MG63 (cell line): ENCODE data around the gene NRSN1. TPM values are rescaled to one million over a fixed set of nuclear protein-coding genes. Genes with fewer than 3 reads are reported as not detected.

Experiments
- DNase-seq: peaks from one replicate; pipeline ENCODE4 v3.0.0-alpha.2; 2020
- H3K27me3 ChIP-seq: fragments of 250-450 bp; sonication (Bioruptor Pico); 2 replicates; pipeline ENCODE4 v1.5.1; 2020; ENCODE audit warnings: mild to moderate bottlenecking, moderate library complexity
- H3K36me3 ChIP-seq: fragments of 250-450 bp; sonication (Bioruptor Pico); 2 replicates; pipeline ENCODE4 v1.5.1; 2020; ENCODE audit warnings: mild to moderate bottlenecking, moderate library complexity
- H3K4me3 ChIP-seq: fragments of 250-450 bp; sonication (Bioruptor Pico); 2 replicates; pipeline ENCODE4 v1.5.1; 2020; ENCODE audit warnings: mild to moderate bottlenecking, moderate library complexity
- H3K9me3 ChIP-seq: fragments of 250-450 bp; sonication (Bioruptor Pico); 2 replicates; pipeline ENCODE4 v1.5.1; 2020; ENCODE audit warnings: mild to moderate bottlenecking, moderate library complexity
- total RNA-seq: library from RNA; depleted of rRNA; stranded (reverse); fragments of >200 nt; shearing (Covaris generic); gene quantifications from 2 replicates; pipeline ENCODE4 v1.2.3, GENCODE V29; 2014; ENCODE audit warnings: low replicate concordance; rRNA removed

The NRSN1 gene
- total RNA-seq, 1 experiment from 2014 or later, result not detected

DNA sequence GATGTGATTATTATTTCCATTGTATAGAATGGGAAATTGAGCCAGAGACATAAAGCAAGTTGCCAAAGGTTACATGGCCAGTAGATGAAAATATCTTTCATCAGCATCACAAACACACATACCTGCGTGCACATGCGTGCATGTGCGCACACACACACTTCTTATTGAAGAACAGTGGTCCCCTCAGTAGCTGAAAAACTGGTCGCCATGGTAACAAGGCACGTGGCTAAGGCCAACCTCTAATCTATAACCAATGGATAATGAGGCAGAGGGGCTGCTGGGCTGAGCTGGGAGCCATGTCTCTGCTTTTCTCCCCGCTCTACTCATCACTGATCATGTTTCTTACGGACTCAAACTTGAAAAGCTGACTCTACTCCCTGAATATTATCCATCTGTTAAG is 60.3 kb downstream of the NRSN1 start:
- no peaks in the 10 kb centered on the region for H3K9me3 ChIP-seq
- no peaks in the 10 kb centered on the region for H3K36me3 ChIP-seq
- no peak for DNase-seq
- H3K4me3 ChIP-seq, result no peak overlapping the region
- no peaks in the 10 kb centered on the region for H3K27me3 ChIP-seq

DNA sequence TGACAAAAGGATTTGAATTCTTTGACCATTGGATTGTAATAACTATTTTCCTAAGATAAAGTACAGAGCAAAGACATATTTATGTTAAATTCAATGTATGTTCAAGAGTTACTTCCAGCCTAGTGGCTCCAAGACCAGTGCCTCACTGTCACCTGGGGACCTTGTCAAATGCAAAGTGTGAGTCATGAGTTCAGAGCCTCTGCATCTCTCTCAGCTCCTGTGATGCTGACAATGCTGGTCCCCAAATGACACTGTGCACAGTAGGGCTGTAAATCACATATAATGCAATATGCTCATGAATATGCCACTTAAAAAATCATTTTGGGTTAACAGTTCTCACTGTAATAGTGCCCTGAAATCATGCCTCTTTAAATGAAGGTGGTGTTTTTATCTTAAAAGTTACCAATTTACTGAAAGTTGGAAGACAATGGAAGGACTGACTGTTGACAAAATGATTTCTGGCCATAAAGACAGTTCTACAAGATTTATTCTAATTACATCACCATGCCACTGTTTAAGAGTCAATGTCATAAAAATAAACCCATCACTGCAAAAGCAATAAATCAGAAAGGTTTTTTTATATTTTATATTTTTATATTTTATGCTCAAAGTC is 62.1 kb downstream of the NRSN1 start:
- H3K4me3 ChIP-seq, result no peak overlapping the region
- no peaks in the 10 kb centered on the region for H3K9me3 ChIP-seq
- DNase-seq, result no peak
- H3K27me3 ChIP-seq, result no peaks in the 10 kb centered on the region
- no peaks in the 10 kb centered on the region for H3K36me3 ChIP-seq

DNA sequence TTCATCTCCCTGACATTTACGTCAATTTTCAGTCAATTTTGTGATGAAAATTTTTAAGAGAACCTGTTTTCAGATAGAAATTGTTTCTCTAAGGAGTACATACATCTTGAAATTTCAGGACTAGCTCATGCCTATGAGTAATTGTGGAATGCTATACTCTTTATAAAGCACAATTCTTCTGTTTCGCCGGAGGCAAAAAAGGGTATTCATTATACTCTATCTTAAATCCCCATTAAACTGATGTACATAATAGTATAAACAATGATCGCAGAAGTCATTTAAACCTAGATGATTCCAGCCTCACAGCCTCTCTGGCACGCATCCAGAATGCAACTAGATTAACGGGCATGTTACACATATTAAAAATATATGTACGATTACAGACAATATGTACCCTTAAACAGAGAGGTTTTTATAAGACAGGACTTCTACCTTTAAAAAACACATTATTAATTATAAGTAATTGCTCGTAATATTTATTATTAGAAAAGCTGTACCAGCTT is 62.6 kb downstream of the NRSN1 start:
- no peaks in the 10 kb centered on the region for H3K27me3 ChIP-seq
- no peak for DNase-seq
- H3K9me3 ChIP-seq, result no peaks in the 10 kb centered on the region

DNA sequence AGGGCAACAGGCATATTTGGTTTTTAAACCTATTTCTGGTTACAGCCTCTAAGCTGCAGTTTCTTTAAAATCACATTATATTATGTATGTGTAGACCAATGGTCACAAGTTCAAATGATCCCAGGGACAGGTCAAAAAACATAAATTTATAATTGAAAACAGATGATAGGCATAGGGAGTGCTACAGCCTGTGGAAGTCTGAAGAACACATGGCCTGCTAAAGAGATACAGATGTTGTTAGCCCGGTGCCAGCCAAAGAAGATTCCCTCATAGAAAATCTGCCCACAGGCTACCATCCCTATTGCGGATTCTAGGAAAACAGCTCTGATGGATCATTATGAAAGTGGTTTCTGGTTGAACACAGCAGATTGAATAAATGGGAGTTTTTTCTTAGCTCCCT is 65.3 kb downstream of the NRSN1 start:
- no peaks in the 10 kb centered on the region for H3K36me3 ChIP-seq

More for the DNA sequence above, 62.6 kb downstream of the NRSN1 start:
- H3K4me3 ChIP-seq, result no peak overlapping the region
- H3K36me3 ChIP-seq, result no peaks in the 10 kb centered on the region

DNA sequence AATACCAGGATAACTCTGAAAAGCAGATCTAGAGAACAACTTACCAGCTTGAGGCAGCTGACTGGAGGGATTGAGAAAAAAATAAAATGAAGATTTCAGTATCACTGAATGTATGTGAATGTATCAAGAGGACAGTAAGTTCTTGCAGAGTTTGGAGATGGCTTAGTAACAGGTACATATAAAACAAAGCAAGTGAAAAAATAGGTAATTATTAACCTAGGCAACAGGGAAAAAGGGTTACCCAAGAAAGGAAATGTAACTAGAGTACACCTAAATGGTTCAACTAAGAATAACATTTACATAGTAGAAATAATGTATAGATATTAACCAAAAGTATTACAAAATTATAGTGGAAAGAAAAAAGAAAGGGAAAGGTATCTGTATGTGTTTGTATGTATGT is 67.3 kb downstream of the NRSN1 start:
- DNase-seq, result no peak
- Histone ChIP-seq H3K4me3 (no peak overlapping the region), H3K36me3 (no peaks in the 10 kb centered on the region), H3K9me3 (no peaks in the 10 kb centered on the region), H3K27me3 (no peaks in the 10 kb centered on the region)

More for the DNA sequence above, 65.3 kb downstream of the NRSN1 start:
- no peak for DNase-seq
- Histone ChIP-seq H3K4me3 (no peak overlapping the region), H3K27me3 (no peaks in the 10 kb centered on the region), H3K9me3 (no peaks in the 10 kb centered on the region)

DNA sequence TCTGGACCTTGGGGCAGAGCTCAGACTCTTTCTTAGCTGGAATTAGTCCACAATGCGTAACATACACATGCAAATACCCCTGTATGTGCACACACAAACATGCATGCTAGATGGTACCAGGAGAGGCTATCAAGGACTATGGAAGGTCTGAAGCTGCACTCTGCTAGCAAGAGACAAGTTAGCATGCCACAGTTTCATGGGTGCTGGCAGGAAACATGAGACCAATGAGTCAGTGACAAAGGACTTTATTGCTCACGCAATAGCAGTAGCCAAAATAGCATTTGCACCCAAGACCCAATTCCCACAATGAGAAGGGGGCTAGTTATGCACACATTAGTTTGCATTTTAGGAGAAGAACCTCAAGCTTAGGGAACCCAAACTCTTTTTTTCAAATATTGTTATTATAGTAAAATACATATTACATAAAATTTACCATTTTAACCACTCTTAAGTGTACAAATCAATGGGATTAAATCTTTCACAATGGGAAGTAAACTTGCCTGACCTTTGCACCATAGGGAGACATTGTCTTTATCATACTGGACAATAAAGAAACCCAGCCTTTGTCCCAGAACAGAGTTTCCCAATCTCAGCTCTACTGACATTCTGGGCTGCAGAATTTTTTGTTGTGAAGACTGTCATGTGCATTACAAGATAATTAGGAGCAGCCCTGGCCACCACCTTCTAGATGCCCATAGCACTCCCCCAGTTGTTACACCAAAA is 69.1 kb downstream of the NRSN1 start:
- H3K4me3 ChIP-seq, result no peak overlapping the region
- H3K9me3 ChIP-seq, result no peaks in the 10 kb centered on the region
- no peak for DNase-seq
- no peaks in the 10 kb centered on the region for H3K36me3 ChIP-seq
- H3K27me3 ChIP-seq, result no peaks in the 10 kb centered on the region

DNA sequence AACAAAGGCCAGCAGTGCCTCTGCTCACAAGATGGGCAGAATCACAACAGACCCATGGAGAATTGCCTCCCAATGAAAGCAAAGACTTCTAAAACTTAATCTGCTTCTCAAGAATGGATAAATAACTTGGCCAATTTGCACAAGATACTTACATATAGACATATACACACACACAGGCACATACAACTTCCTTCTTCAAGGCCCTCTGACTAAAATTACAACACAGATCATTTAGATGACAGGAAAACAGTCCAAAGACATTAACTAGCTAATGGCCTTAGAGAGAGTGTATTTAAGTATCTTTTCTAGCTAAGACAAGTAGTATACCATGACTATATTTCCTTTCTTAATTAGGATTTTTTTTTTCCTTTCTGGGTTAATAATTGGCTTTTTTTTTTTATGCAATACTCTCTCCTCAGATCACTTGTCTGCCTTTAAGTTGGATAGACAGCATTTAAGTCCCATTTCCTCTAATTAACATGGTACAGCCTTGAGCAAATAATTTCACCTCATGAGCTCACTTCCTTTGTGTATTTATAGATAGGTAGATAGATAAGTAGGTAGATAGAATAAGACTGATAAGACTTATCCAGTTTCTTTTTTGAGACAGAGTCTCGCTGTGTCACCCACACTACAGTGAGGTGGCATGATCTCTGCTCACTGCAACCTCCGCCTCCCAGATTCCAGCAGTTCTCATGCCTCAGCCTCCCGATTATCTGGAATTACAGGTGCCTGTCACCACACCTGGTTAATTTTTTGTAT is 70.0 kb downstream of the NRSN1 start:
- H3K27me3 ChIP-seq, result no peaks in the 10 kb centered on the region
- DNase-seq, result no peak
- H3K4me3 ChIP-seq, result no peak overlapping the region
- no peaks in the 10 kb centered on the region for H3K36me3 ChIP-seq
- H3K9me3 ChIP-seq, result no peaks in the 10 kb centered on the region

Other genes with a start within 250 kb of the NRSN1 start
- gene DCDC2, start 231.8 kb downstream of the NRSN1 start, total RNA-seq, result not detected in 2 replicates